Measurements from ENCODE around the gene WFDC2.
"Not testable (repeated sequence)": the region's sequence is repeated elsewhere in the genome, so short reads cannot be mapped to it uniquely, and the experiment has no call there.

WFDC2 gene

GRCh38 chr20:45465491-45466266 is 3.9 kb upstream of the WFDC2 start:
- no peak for DNase-seq
- H3K36me3 Mint-ChIP-seq (ENCODE audit: low read depth), result no peaks in the 10 kb centered on the region
- H3K4me3 Mint-ChIP-seq, result no peak overlapping the region
- H3K9me3 Mint-ChIP-seq, result no peaks in the 10 kb centered on the region
- H3K27me3 Mint-ChIP-seq, result peaks cover 34% of the 10 kb centered on the region
- no peak overlapping the region for H3K27ac Mint-ChIP-seq
- peaks cover 12% of the 10 kb centered on the region for H3K4me1 Mint-ChIP-seq (ENCODE audit: low read depth)

- H3K36me3 Mint-ChIP-seq (ENCODE audit: low read depth), result no peaks in the 10 kb centered on the region
- H3K4me1 Mint-ChIP-seq (ENCODE audit: low read depth), result peaks cover 9% of the 10 kb centered on the region
- no peaks in the 10 kb centered on the region for H3K9me3 Mint-ChIP-seq
- no peak for DNase-seq
- no peak overlapping the region for H3K27ac Mint-ChIP-seq
- H3K27me3 Mint-ChIP-seq, result peaks cover 30% of the 10 kb centered on the region
- no peak overlapping the region for H3K4me3 Mint-ChIP-seq
Measured at GRCh38 chr20:45467172-45467571, 2.4 kb upstream of the WFDC2 start.

GRCh38 chr20:45467861-45468260 is 1.7 kb upstream of the WFDC2 start:
- no peak for DNase-seq
- Mint-ChIP-seq H3K4me3 (no peak overlapping the region), H3K9me3 (no peaks in the 10 kb centered on the region), H3K36me3 (ENCODE audit: low read depth) (no peaks in the 10 kb centered on the region), H3K27me3 (peaks cover 30% of the 10 kb centered on the region), H3K4me1 (ENCODE audit: low read depth) (peaks cover 9% of the 10 kb centered on the region), H3K27ac (no peak overlapping the region)

- no peak overlapping the region for H3K27ac Mint-ChIP-seq
- no peaks in the 10 kb centered on the region for H3K36me3 Mint-ChIP-seq (ENCODE audit: low read depth)
- peak overlapping the region; percentile 58 for H3K4me3 Mint-ChIP-seq
- H3K27me3 Mint-ChIP-seq, result peaks cover 30% of the 10 kb centered on the region
- H3K4me1 Mint-ChIP-seq (ENCODE audit: low read depth), result peaks cover 9% of the 10 kb centered on the region
- no peaks in the 10 kb centered on the region for H3K9me3 Mint-ChIP-seq
- DNase-seq, result peak; percentile 47
Measured at GRCh38 chr20:45470262-45470931, 844 bp downstream of the WFDC2 start.

- Mint-ChIP-seq H3K4me1 (ENCODE audit: low read depth) (peaks cover 9% of the 10 kb centered on the region), H3K4me3 (peak overlapping the region; percentile 58), H3K27me3 (peaks cover 30% of the 10 kb centered on the region)
Measured at GRCh38 chr20:45470937-45471336, 1.4 kb downstream of the WFDC2 start.

GRCh38 chr20:45472286-45472685 is 2.7 kb downstream of the WFDC2 start:
- H3K4me1 Mint-ChIP-seq (ENCODE audit: low read depth); H3K4me3 Mint-ChIP-seq; DNase-seq; H3K36me3 Mint-ChIP-seq (ENCODE audit: low read depth); H3K9me3 Mint-ChIP-seq; H3K27ac Mint-ChIP-seq: not testable (repeated sequence)
- peaks cover 30% of the 10 kb centered on the region for H3K27me3 Mint-ChIP-seq

More at GRCh38 chr20:45470937-45471336, 1.4 kb downstream of the WFDC2 start:
- no peak overlapping the region for H3K27ac Mint-ChIP-seq
- H3K36me3 Mint-ChIP-seq (ENCODE audit: low read depth), result no peaks in the 10 kb centered on the region
- DNase-seq, result no peak
- no peaks in the 10 kb centered on the region for H3K9me3 Mint-ChIP-seq

- DNase-seq; H3K9me3 Mint-ChIP-seq; H3K4me1 Mint-ChIP-seq (ENCODE audit: low read depth); H3K4me3 Mint-ChIP-seq; H3K27ac Mint-ChIP-seq; H3K36me3 Mint-ChIP-seq (ENCODE audit: low read depth): not testable (repeated sequence)
- peaks cover 35% of the 10 kb centered on the region for H3K27me3 Mint-ChIP-seq
Measured at GRCh38 chr20:45477530-45478148, 8.1 kb downstream of the WFDC2 start.

- H3K4me3 Mint-ChIP-seq, result no peak overlapping the region
- no peak overlapping the region for H3K27ac Mint-ChIP-seq
- no peaks in the 10 kb centered on the region for H3K9me3 Mint-ChIP-seq
- H3K27me3 Mint-ChIP-seq, result peaks cover 47% of the 10 kb centered on the region
- no peaks in the 10 kb centered on the region for H3K4me1 Mint-ChIP-seq (ENCODE audit: low read depth)
- H3K36me3 Mint-ChIP-seq (ENCODE audit: low read depth), result no peaks in the 10 kb centered on the region
- no peak for DNase-seq
Measured at GRCh38 chr20:45479822-45480221, 10.3 kb downstream of the WFDC2 start.

GRCh38 chr20:45484676-45485075 is 15.1 kb downstream of the WFDC2 start:
- Mint-ChIP-seq H3K36me3 (ENCODE audit: low read depth) (no peaks in the 10 kb centered on the region), H3K4me3 (no peak overlapping the region), H3K4me1 (ENCODE audit: low read depth) (no peaks in the 10 kb centered on the region), H3K27me3 (peaks cover 55% of the 10 kb centered on the region), H3K9me3 (no peaks in the 10 kb centered on the region), H3K27ac (no peak overlapping the region)
- DNase-seq, result no peak

- Mint-ChIP-seq H3K36me3 (ENCODE audit: low read depth) (no peaks in the 10 kb centered on the region), H3K4me1 (ENCODE audit: low read depth) (no peaks in the 10 kb centered on the region), H3K27me3 (peaks cover 51% of the 10 kb centered on the region), H3K4me3 (no peak overlapping the region), H3K9me3 (no peaks in the 10 kb centered on the region), H3K27ac (no peak overlapping the region)
- DNase-seq, result no peak
Measured at GRCh38 chr20:45485388-45485787, 15.8 kb downstream of the WFDC2 start.

GRCh38 chr20:45487231-45487635 is 17.7 kb downstream of the WFDC2 start:
- no peak for DNase-seq
- H3K4me3 Mint-ChIP-seq, result no peak overlapping the region
- no peak overlapping the region for H3K27ac Mint-ChIP-seq
- no peaks in the 10 kb centered on the region for H3K4me1 Mint-ChIP-seq (ENCODE audit: low read depth)
- H3K27me3 Mint-ChIP-seq, result peaks cover 38% of the 10 kb centered on the region
- H3K9me3 Mint-ChIP-seq, result no peaks in the 10 kb centered on the region
- H3K36me3 Mint-ChIP-seq (ENCODE audit: low read depth), result no peaks in the 10 kb centered on the region

- H3K4me1 Mint-ChIP-seq (ENCODE audit: low read depth), result no peaks in the 10 kb centered on the region
- H3K36me3 Mint-ChIP-seq (ENCODE audit: low read depth), result no peaks in the 10 kb centered on the region
- DNase-seq, result no peak
- no peaks in the 10 kb centered on the region for H3K9me3 Mint-ChIP-seq
- no peak overlapping the region for H3K4me3 Mint-ChIP-seq
- H3K27me3 Mint-ChIP-seq, result peaks cover 39% of the 10 kb centered on the region
- no peak overlapping the region for H3K27ac Mint-ChIP-seq
Measured at GRCh38 chr20:45489083-45489531, 19.6 kb downstream of the WFDC2 start.

GRCh38 chr20:45495501-45495941 is 26.0 kb downstream of the WFDC2 start:
- H3K27me3 Mint-ChIP-seq, result peaks cover 30% of the 10 kb centered on the region
- no peaks in the 10 kb centered on the region for H3K4me1 Mint-ChIP-seq (ENCODE audit: low read depth)
- H3K27ac Mint-ChIP-seq, result no peak overlapping the region
- no peak overlapping the region for H3K4me3 Mint-ChIP-seq
- no peak for DNase-seq
- H3K9me3 Mint-ChIP-seq, result no peaks in the 10 kb centered on the region
- H3K36me3 Mint-ChIP-seq (ENCODE audit: low read depth), result no peaks in the 10 kb centered on the region

GRCh38 chr20:45496166-45496565 is 26.6 kb downstream of the WFDC2 start:
- no peaks in the 10 kb centered on the region for H3K9me3 Mint-ChIP-seq
- H3K27me3 Mint-ChIP-seq, result peaks cover 34% of the 10 kb centered on the region
- no peak overlapping the region for H3K4me3 Mint-ChIP-seq

More at GRCh38 chr20:45496166-45496565, 26.6 kb downstream of the WFDC2 start:
- Mint-ChIP-seq H3K27ac (no peak overlapping the region), H3K36me3 (ENCODE audit: low read depth) (no peaks in the 10 kb centered on the region), H3K4me1 (ENCODE audit: low read depth) (no peaks in the 10 kb centered on the region)
- DNase-seq, result no peak

Measured in activated T-cell treated with anti-CD3 and anti-CD28 coated beads, Interleukin-2, amount 50 U/mL, for 24 hours (primary cell).